Hepatocyte (in vitro differentiated cells): ENCODE results near the gene PAMR1.

Experiments
- CTCF ChIP-seq: fragments of 200-600 bp; sonication (generic); IDR thresholded peaks from 2 replicates; pipeline ENCODE4 v1.5.1; 2016; ENCODE audit warnings: antibody characterized with exemption, mild to moderate bottlenecking; ENCODE audit not compliant: poor library complexity
- EZH2 ChIP-seq: fragments of 200-600 bp; sonication (generic); IDR thresholded peaks from 2 replicates; pipeline ENCODE4 v1.6.1; 2016; ENCODE audit warnings: antibody characterized with exemption, mild to moderate bottlenecking, borderline replicate concordance
- EZH2phosphoT487 ChIP-seq: fragments of 200-600 bp; sonication (generic); IDR thresholded peaks from one replicate; pipeline ENCODE4 v1.6.1; 2018; ENCODE audit warnings: antibody characterized with exemption, mild to moderate bottlenecking, low read depth, moderate library complexity; ENCODE audit not compliant: unreplicated experiment, severe bottlenecking

- TF ChIP-seq CTCF, result no peak
- no peak for TF ChIP-seq EZH2phosphoT487
- TF ChIP-seq EZH2, result no peak
These were observed 51.5 kb downstream of the PAMR1 start for GRCh38 chr11:35473795-35474374.
